ENCODE data around the gene TMEM255B.

Gene TMEM255B

GRCh38 chr13:113841353-113841650 is 82.3 kb downstream of the TMEM255B start:
- H3K4me3 ChIP-seq: no peak overlapping the region
- H3K4me2 ChIP-seq: peak overlapping the region; percentile 66
- no peak for TF ChIP-seq Cebpa-rat (IDR thresholded peaks at IDR 0.05)
- H3K9ac ChIP-seq: no peak overlapping the region
- peaks cover 91% of the 10 kb centered on the region for H4K20me1 ChIP-seq
- no peaks in the 10 kb centered on the region; the same call in 1 of the 2 replicates for H3K36me3 ChIP-seq
- 0 out of 2 replicates have a peak overlapping the region, but pooled peaks have one; percentile 34 for H3K27ac ChIP-seq
- 0 out of 2 replicates have a peak, but pooled peaks cover 3% of the 10 kb centered on the region for H3K9me3 ChIP-seq
- H3K27me3 ChIP-seq: peaks cover 11% of the 10 kb centered on the region; the same call in 1 of the 2 replicates
- peaks cover 93% of the 10 kb centered on the region for H3K4me1 ChIP-seq

- 0 out of 2 replicates have a peak, but pooled peaks cover 3% of the 10 kb centered on the region for H3K9me3 ChIP-seq
- no peak overlapping the region for H3K27ac ChIP-seq
- peaks cover 15% of the 10 kb centered on the region; the same call in 1 of the 2 replicates for H3K27me3 ChIP-seq
- no peak for TF ChIP-seq Cebpa-rat (IDR thresholded peaks at IDR 0.05)
- no peak overlapping the region for H3K9ac ChIP-seq
- H3K4me3 ChIP-seq: no peak overlapping the region
- peak overlapping the region; percentile 90 for H3K4me2 ChIP-seq
- H4K20me1 ChIP-seq: peaks cover 96% of the 10 kb centered on the region
- H3K36me3 ChIP-seq: no peaks in the 10 kb centered on the region; the same call in 1 of the 2 replicates
- peaks cover 94% of the 10 kb centered on the region for H3K4me1 ChIP-seq
Observed at GRCh38 chr13:113842336-113843062, 83.5 kb downstream of the TMEM255B start.

GRCh38 chr13:113843063-113843654 is 84.1 kb downstream of the TMEM255B start:
- H3K9ac ChIP-seq: no peak overlapping the region
- H3K4me3 ChIP-seq: peak overlapping the region; percentile 24; the same call in 1 of the 2 replicates
- H3K4me2 ChIP-seq: peak overlapping the region; percentile 90
- H3K27ac ChIP-seq: peak overlapping the region; percentile 49; the same call in 1 of the 2 replicates
- H3K9me3 ChIP-seq: 0 out of 2 replicates have a peak, but pooled peaks cover 3% of the 10 kb centered on the region
- H3K36me3 ChIP-seq: no peaks in the 10 kb centered on the region; the same call in 1 of the 2 replicates
- peaks cover 88% of the 10 kb centered on the region for H3K4me1 ChIP-seq
- H4K20me1 ChIP-seq: peaks cover 96% of the 10 kb centered on the region
- H3K27me3 ChIP-seq: peaks cover 15% of the 10 kb centered on the region; the same call in 1 of the 2 replicates
- TF ChIP-seq Cebpa-rat (IDR thresholded peaks at IDR 0.05): no peak

GRCh38 chr13:113843864-113844556 is 85.0 kb downstream of the TMEM255B start:
- Histone ChIP-seq H3K9me3 (0 out of 2 replicates have a peak, but pooled peaks cover 3% of the 10 kb centered on the region), H3K36me3 (no peaks in the 10 kb centered on the region; the same call in 1 of the 2 replicates), H3K9ac (no peak overlapping the region), H3K27me3 (peaks cover 17% of the 10 kb centered on the region), H3K27ac (peak overlapping the region; percentile 49), H4K20me1 (peaks cover 96% of the 10 kb centered on the region), H3K4me3 (peak overlapping the region; percentile 24; the same call in 1 of the 2 replicates), H3K4me2 (peak overlapping the region; percentile 90), H3K4me1 (peaks cover 79% of the 10 kb centered on the region)
- peak; percentile 61; the same call in 1 of the 2 replicates for TF ChIP-seq Cebpa-rat (IDR thresholded peaks at IDR 0.05)

GRCh38 chr13:113845055-113845454 is 86.0 kb downstream of the TMEM255B start:
- Histone ChIP-seq H3K27ac (no peak overlapping the region), H3K36me3 (no peaks in the 10 kb centered on the region), H3K27me3 (peaks cover 17% of the 10 kb centered on the region), H3K4me1 (peaks cover 69% of the 10 kb centered on the region), H4K20me1 (peaks cover 93% of the 10 kb centered on the region), H3K4me2 (peak overlapping the region; percentile 90; the same call in 1 of the 2 replicates), H3K4me3 (no peak overlapping the region), H3K9me3 (0 out of 2 replicates have a peak, but pooled peaks cover 3% of the 10 kb centered on the region), H3K9ac (no peak overlapping the region)
- no peak for TF ChIP-seq Cebpa-rat (IDR thresholded peaks at IDR 0.05)

- Histone ChIP-seq H4K20me1 (peaks cover 90% of the 10 kb centered on the region), H3K9ac (no peak overlapping the region), H3K9me3 (0 out of 2 replicates have a peak, but pooled peaks cover 3% of the 10 kb centered on the region), H3K4me3 (no peak overlapping the region), H3K27ac (no peak overlapping the region), H3K4me1 (peaks cover 60% of the 10 kb centered on the region), H3K4me2 (peak overlapping the region; percentile 35), H3K27me3 (peaks cover 17% of the 10 kb centered on the region), H3K36me3 (no peaks in the 10 kb centered on the region)
- no peak for TF ChIP-seq Cebpa-rat (IDR thresholded peaks at IDR 0.05)
Observed at GRCh38 chr13:113845723-113846635, 87.0 kb downstream of the TMEM255B start.

- H3K27me3 ChIP-seq: peaks cover 17% of the 10 kb centered on the region
- no peaks in the 10 kb centered on the region for H3K36me3 ChIP-seq
- H3K9ac ChIP-seq: no peak overlapping the region
- no peak overlapping the region for H3K27ac ChIP-seq
- no peak overlapping the region for H3K4me3 ChIP-seq
- H4K20me1 ChIP-seq: peaks cover 88% of the 10 kb centered on the region
- H3K4me1 ChIP-seq: peaks cover 53% of the 10 kb centered on the region
- peak overlapping the region; percentile 35 for H3K4me2 ChIP-seq
- no peak for TF ChIP-seq Cebpa-rat (IDR thresholded peaks at IDR 0.05)
- H3K9me3 ChIP-seq: 0 out of 2 replicates have a peak, but pooled peaks cover 3% of the 10 kb centered on the region
Observed at GRCh38 chr13:113846636-113847318, 87.8 kb downstream of the TMEM255B start.

- Histone ChIP-seq H3K9ac (no peak overlapping the region), H3K27me3 (peaks cover 17% of the 10 kb centered on the region), H3K4me2 (no peak overlapping the region), H3K4me1 (peaks cover 50% of the 10 kb centered on the region), H3K9me3 (no peaks in the 10 kb centered on the region), H3K27ac (no peak overlapping the region), H3K4me3 (no peak overlapping the region), H4K20me1 (peaks cover 88% of the 10 kb centered on the region), H3K36me3 (no peaks in the 10 kb centered on the region)
- no peak for TF ChIP-seq Cebpa-rat (IDR thresholded peaks at IDR 0.05)
Observed at GRCh38 chr13:113848020-113848419, 89.0 kb downstream of the TMEM255B start.

Measured in BLaER1 (cell line).